Endothelial cell of umbilical vein (primary cell): ENCODE data around the gene FAM20A. TPM values are rescaled to one million over a fixed set of nuclear protein-coding genes. Genes with fewer than 3 reads are reported as not detected.
A peak's percentile ranks its signal among the peaks of the same experiment; 100 is the strongest.

Source experiments
- BruUV-seq: library from RNA; stranded (reverse); fragments of 400-500 nt; replicated peaks from 2 replicates; lab custom pipeline; 2021; lab: Mats Ljungman, UMichigan
- CTCF ChIA-PET: fragments of 300-600, 350-600 bp; sonication (Branson Sonifier 250); formaldehyde crosslinking; loops from one replicate; lab custom pipeline; 2021; ENCODE audit warnings: antibody characterized with exemption, inconsistent platforms; lab: Charles Lee
- POLR2A ChIA-PET: fragments of 300-600, 350-600 bp; sonication (Branson Sonifier 250); formaldehyde crosslinking; loops from one replicate; lab custom pipeline; 2021; ENCODE audit warnings: antibody characterized with exemption, inconsistent platforms; lab: Charles Lee
- DNase-seq: peaks from one replicate; pipeline ENCODE4 v3.0.0-alpha.2; 2011; ENCODE audit warnings: low read depth, low spot score
- FAIRE-seq: peaks from 2 replicates; lab custom pipeline; 2011; peaks lifted over from hg19 to GRCh38; lab: Jason Lieb, UNC
- H2AFZ ChIP-seq: 2 replicates; pipeline ENCODE4 v1.6.0; 2012; ENCODE audit warnings: low read depth, low read length, control low read depth, inconsistent platforms
- H3K27ac ChIP-seq: 2 replicates; pipeline ENCODE4 v1.5.1; 2011; ENCODE audit warnings: low read depth, mild to moderate bottlenecking, control low read depth, low read length, moderate library complexity; ENCODE audit not compliant: insufficient read depth
- H3K27me3 ChIP-seq, 2 experiments: 2 replicates each; pipeline versions ENCODE4 v1.6.0 to v1.6.1; 2011; ENCODE audit warnings: low read length in 2 of 2, mixed read lengths in 1 of 2; ENCODE audit not compliant: control insufficient read depth in 2 of 2, insufficient read depth in 2 of 2
- H3K36me3 ChIP-seq, 2 experiments: 2 replicates in 1 of 2; 3 replicates in 1 of 2; pipeline ENCODE4 v1.5.1; 2011; ENCODE audit warnings: low read length in 2 of 2, mild to moderate bottlenecking in 1 of 2, moderate library complexity in 1 of 2; ENCODE audit not compliant: control insufficient read depth in 2 of 2, insufficient read depth in 2 of 2; ENCODE audit errors: extremely low read depth in 1 of 2
- H3K4me1 ChIP-seq: 3 replicates; pipeline ENCODE4 v1.5.1; 2011; ENCODE audit warnings: mild to moderate bottlenecking, low read length; ENCODE audit not compliant: control insufficient read depth, insufficient read depth; ENCODE audit errors: extremely low read depth
- H3K4me2 ChIP-seq: 2 replicates; pipeline ENCODE4 v1.6.1; 2011; ENCODE audit warnings: low read length, control low read depth, mixed read lengths; ENCODE audit not compliant: insufficient read depth
- H3K4me3 ChIP-seq, 3 experiments: fragments of 200-600 bp in 1 of 3; sonication (generic), shearing (Covaris generic) in 1 of 3; replicated peaks in 1 of 3; 2 replicates each; pipeline ENCODE4 v1.5.1; 2011 to 2016; ENCODE audit warnings: control low read depth in 3 of 3, low read length in 3 of 3, mild to moderate bottlenecking in 2 of 3, inconsistent platforms in 1 of 3, low read depth in 1 of 3, moderate library complexity in 1 of 3; ENCODE audit not compliant: insufficient read depth in 1 of 3
- H3K79me2 ChIP-seq: 2 replicates; pipeline ENCODE4 v1.6.0; 2012; ENCODE audit warnings: low read length, inconsistent platforms; ENCODE audit not compliant: control insufficient read depth, insufficient read depth
- H3K9ac ChIP-seq: replicated peaks from 2 replicates; pipeline ENCODE3; 2011; ENCODE audit warnings: low read length, control low read depth; ENCODE audit not compliant: insufficient read depth; ENCODE audit errors: extremely low read depth
- H3K9me1 ChIP-seq: replicated peaks from 3 replicates; pipeline ENCODE4 v1.6.0; 2011; ENCODE audit warnings: mild to moderate bottlenecking, low read length; ENCODE audit not compliant: control insufficient read depth, insufficient read depth; ENCODE audit errors: extremely low read depth
- H3K9me3 ChIP-seq: replicated peaks from 2 replicates; pipeline ENCODE4 v1.5.1; 2012; ENCODE audit warnings: low read length, inconsistent platforms; ENCODE audit not compliant: control insufficient read depth, insufficient read depth
- H4K20me1 ChIP-seq: replicated peaks from 2 replicates; pipeline ENCODE3; 2011; ENCODE audit warnings: mild to moderate bottlenecking, low read length; ENCODE audit not compliant: control insufficient read depth, insufficient read depth; ENCODE audit errors: extremely low read depth
- CTCF ChIP-seq, 2 donors: IDR thresholded peaks; 1 replicate in 1 of 2; 2 replicates in 1 of 2; pipeline ENCODE4 v1.5.1; 2011; ENCODE audit warnings: low read length in 2 of 2, mild to moderate bottlenecking in 2 of 2, moderate library complexity in 2 of 2, control low read depth in 1 of 2, inconsistent platforms in 1 of 2, low read depth in 1 of 2; ENCODE audit not compliant: insufficient read depth in 1 of 2; ENCODE audit errors: extremely low read depth in 1 of 2
- JUN ChIP-seq: IDR thresholded peaks from 2 replicates; pipeline ENCODE4 v1.6.1; 2011; ENCODE audit warnings: borderline replicate concordance, low read depth; ENCODE audit not compliant: insufficient read length, insufficient read depth
- MAX ChIP-seq: IDR thresholded peaks from 2 replicates; pipeline ENCODE4 v1.6.1; 2011; ENCODE audit not compliant: insufficient read depth, insufficient read length
- POLR2A ChIP-seq: IDR thresholded peaks from 2 replicates; pipeline ENCODE4 v1.6.1; 2012; ENCODE audit warnings: low read depth, mild to moderate bottlenecking, control low read depth, low read length
- POLR2AphosphoS5 ChIP-seq: IDR thresholded peaks from 2 replicates; pipeline ENCODE4 v1.6.1; 2012; ENCODE audit warnings: low read depth, mild to moderate bottlenecking, control low read depth, low read length, moderate library complexity; ENCODE audit not compliant: insufficient read depth
- dilution Hi-C: fragments of 300-500 bp; cut with MboI; formaldehyde crosslinking; loops from one replicate; pipeline ENCODE4 v1.15.0; 2019; ENCODE audit warnings: low sequenced_read_pairs; ENCODE audit not compliant: extremely low pct_ligation_motif_present
- intact Hi-C: fragments of 100-400 bp; cut with micrococcal nuclease; formaldehyde crosslinking; loops from one replicate; pipeline ENCODE4 v1.10.0; 2022
- polyA plus RNA-seq, 4 experiments: library from polyadenylated mRNA; depleted of rRNA in 3 of 4; stranded (reverse) in 3 of 4; unstranded in 1 of 4; fragments of >200 nt; gene quantifications; 2 replicates each; pipeline versions ENCODE4 v1.2.1 to v1.2.3, GENCODE V29; 2011 to 2012; ENCODE audit warnings: missing spikeins in 1 of 4
- total RNA-seq: library from RNA; stranded (reverse); gene quantifications from 2 replicates; pipeline ENCODE4 v1.2.3, GENCODE V29; 2021

The FAM20A gene
- total and polyA plus RNA-seq, 2 donors (not counting 3 experiments of a cell fraction or from before 2014, with no cell fraction given) = not detected

DNA sequence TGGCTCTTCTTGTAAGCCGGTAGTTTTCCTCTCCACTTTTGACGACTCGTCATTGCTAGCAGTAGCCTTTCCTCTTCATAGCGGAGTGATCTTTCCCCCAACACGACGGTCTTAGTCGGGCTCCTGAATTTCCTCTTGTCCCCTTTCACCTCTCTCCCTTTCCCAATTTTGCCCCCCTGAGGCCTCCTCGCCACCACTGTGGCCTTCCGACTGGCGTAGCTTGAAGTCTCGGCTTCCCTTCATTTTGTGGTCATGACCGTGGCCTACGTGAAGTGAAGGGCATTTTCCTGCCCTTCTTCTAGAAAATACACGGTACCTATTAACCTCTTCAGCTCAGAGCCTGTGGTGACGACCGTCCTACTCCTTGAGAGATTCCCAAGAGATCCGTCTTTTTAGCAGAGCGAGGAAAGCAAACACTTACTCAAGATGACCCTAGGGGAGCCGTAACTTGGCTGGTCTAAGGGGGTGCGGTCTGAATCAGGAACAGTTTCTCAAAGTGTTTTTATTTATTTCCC lies 88.2 kb downstream of the FAM20A start:
- ChIA-PET CTCF (interaction anchor here (0.7 kb wide), 1 partner anchor 38 kb away, joined by 3 read pairs; no protein-coding TSS in a partner anchor), POLR2A (no interaction called here)
- peak overlapping the region; percentile 98 for H3K4me2 ChIP-seq
- no peaks in the 10 kb centered on the region for H3K27me3 ChIP-seq
- intact Hi-C loops = loop anchor here (5.0 kb wide), 1 partner anchor 256 kb away; no protein-coding TSS in a partner anchor
- H3K79me2 ChIP-seq = peaks cover 52% of the 10 kb centered on the region
- peak; percentile 60 for DNase-seq
- dilution Hi-C loops = no loop called here
- peaks cover 3% of the 10 kb centered on the region for H4K20me1 ChIP-seq
- H3K9me1 ChIP-seq = no peaks in the 10 kb centered on the region
- no peak for TF ChIP-seq CTCF (IDR thresholded peaks at IDR 0.05; ENCODE audit: extremely low read depth in 1 of 2, insufficient read depth in 1 of 2, low read depth in 1 of 2, low read length in 2 of 2)
- TSS peak; percentile 57 for BruUV-seq
- H3K27ac ChIP-seq = peak overlapping the region; percentile 86
- peak overlapping the region; percentile 97 for H3K9ac ChIP-seq
- H3K9me3 ChIP-seq = no peaks in the 10 kb centered on the region
- no peak for FAIRE-seq
- peak overlapping the region; percentile 61 to 84 (median 83) for H3K4me3 ChIP-seq
- H3K36me3 ChIP-seq = peaks cover 5 to 7% of the 10 kb centered on the region in 2 experiments
- H3K4me1 ChIP-seq = peaks cover 18% of the 10 kb centered on the region
- H2AFZ ChIP-seq = peak overlapping the region; percentile 7

DNA sequence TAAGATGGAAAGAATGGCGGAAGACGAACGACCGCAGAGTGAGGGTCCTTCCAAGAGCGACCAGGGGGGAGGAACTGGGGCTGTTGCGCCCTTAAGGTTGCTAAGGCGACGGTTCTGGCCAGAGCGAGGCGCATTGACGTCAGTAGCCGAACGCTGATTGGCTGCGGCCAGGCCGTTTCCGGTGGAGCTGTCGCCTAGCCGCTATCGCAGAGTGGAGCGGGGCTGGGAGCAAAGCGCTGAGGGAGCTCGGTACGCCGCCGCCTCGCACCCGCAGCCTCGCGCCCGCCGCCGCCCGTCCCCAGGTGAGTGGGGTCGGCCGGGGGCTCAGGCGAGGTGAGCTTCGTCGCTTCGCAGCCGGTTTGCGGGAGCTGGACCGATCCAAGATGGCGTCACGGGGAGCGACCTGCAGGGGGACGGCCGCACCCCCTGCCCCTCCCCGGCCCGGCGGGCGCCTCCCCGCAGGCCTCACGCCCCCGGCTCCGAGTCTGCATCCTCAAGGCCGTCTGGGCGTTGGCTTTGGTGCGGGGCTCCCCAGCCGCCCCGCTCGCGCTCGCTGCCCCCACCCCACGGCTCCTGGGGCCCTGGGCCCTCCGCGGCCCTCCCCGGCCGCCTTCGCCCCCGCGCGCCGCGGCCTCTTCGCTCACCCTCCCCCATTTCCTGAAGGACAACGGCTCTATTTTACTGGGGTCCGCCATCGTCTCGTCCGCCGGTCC lies 88.8 kb downstream of the FAM20A start, which contains the start of gene PRKAR1A:
Gene PRKAR1A, plus strand, starts transcription at position 184 of the 713 bp plus-strand sequence. CDS start 2,970 bp downstream, outside the sequence.
- ChIA-PET POLR2A (no interaction called here), CTCF (interaction anchor here (0.6 to 0.7 kb wide), 2 partner anchors 29 to 37 kb away, joined by 3 read pairs; no protein-coding TSS in a partner anchor)
- intact Hi-C loops (loop anchor here (5.0 kb wide), 1 partner anchor 255 kb away; no protein-coding TSS in a partner anchor), dilution Hi-C loops (no loop called here)
- peaks cover 46% of the 10 kb centered on the region for H3K79me2 ChIP-seq
- peaks cover 3% of the 10 kb centered on the region for H4K20me1 ChIP-seq
- peaks cover 18% of the 10 kb centered on the region for H3K4me1 ChIP-seq
- TF ChIP-seq POLR2A (peak; percentile 92), MAX (peak; percentile 8), JUN (no peak), POLR2AphosphoS5 (peak; percentile 88)
- H3K36me3 ChIP-seq = peaks cover 3% of the 10 kb centered on the region in 2 experiments
- peak within 1 kb of the TSS; percentile 61 to 84 (median 83) for H3K4me3 ChIP-seq
- peak within 1 kb of the TSS; percentile 86 for H2AFZ ChIP-seq
- DNase-seq = peak; percentile 95
- peak; percentile 75 for FAIRE-seq
- BruUV-seq = no TSS peak
- H3K9me3 ChIP-seq = no peaks in the 10 kb centered on the region
- H3K27ac ChIP-seq = peak within 1 kb of the TSS; percentile 86
- peak within 1 kb of the TSS; percentile 98 for H3K4me2 ChIP-seq
- no peaks in the 10 kb centered on the region for H3K27me3 ChIP-seq
- H3K9ac ChIP-seq = peak within 1 kb of the TSS; percentile 97
- H3K9me1 ChIP-seq = no peaks in the 10 kb centered on the region
